ENCODE results near the gene HSPBAP1.

GRCh38 chr3:122728186-122728585, 65.4 kb downstream of the HSPBAP1 start:
- TF ChIP-seq CTCF (conservative IDR thresholded peaks at IDR 0.05) = no peak
- no peak for TF ChIP-seq ZFX (IDR thresholded peaks at IDR 0.05)

Data from C4-2B (cell line).